Activated CD4-positive, alpha-beta T cell treated with anti-CD3 and anti-CD28 coated beads, Interleukin-2, amount 10 ng/mL, durations not matched to agents 7 days and 5 days (primary cell): ENCODE results near the gene OR2S2. TPM values are rescaled to one million over a fixed set of nuclear protein-coding genes. Genes with fewer than 3 reads are reported as not detected.
A peak's percentile ranks its signal among the peaks of the same experiment; 100 is the strongest.

Source experiments
- CTCF ChIA-PET: fragments of 350-600 bp; sonication (Branson Sonifier 250); formaldehyde crosslinking; loops from one replicate; lab custom pipeline; 2021; ENCODE audit warnings: antibody characterized with exemption; lab: Charles Lee
- POLR2A ChIA-PET: fragments of 350-600 bp; sonication (Branson Sonifier 250); formaldehyde crosslinking; loops from one replicate; lab custom pipeline; 2021; ENCODE audit warnings: antibody characterized with exemption; lab: Charles Lee
- DNase-seq: peaks from one replicate; pipeline ENCODE4 v3.0.0-alpha.2; 2020
- H3K27ac Mint-ChIP-seq: one replicate; pipeline ENCODE4 v1.8.0; 2021; ENCODE audit warnings: mild to moderate bottlenecking, moderate library complexity, mixed read lengths
- H3K27me3 Mint-ChIP-seq: one replicate; pipeline ENCODE4 v1.8.0; 2021; ENCODE audit warnings: mixed read lengths
- H3K36me3 Mint-ChIP-seq: one replicate; pipeline ENCODE4 v1.8.0; 2021; ENCODE audit warnings: low read depth, mixed read lengths
- H3K4me1 Mint-ChIP-seq: one replicate; pipeline ENCODE4 v1.8.0; 2021; ENCODE audit warnings: mixed read lengths
- H3K4me3 Mint-ChIP-seq: one replicate; pipeline ENCODE4 v1.8.0; 2021; ENCODE audit warnings: mild to moderate bottlenecking, moderate library complexity, mixed read lengths
- H3K9me3 Mint-ChIP-seq: one replicate; pipeline ENCODE4 v1.8.0; 2021; ENCODE audit warnings: mixed read lengths
- total RNA-seq, 2 experiments: library from RNA; stranded (reverse); gene quantifications; one replicate each; pipeline ENCODE4 v1.2.3, GENCODE V29; 2021

Gene OR2S2
- total RNA-seq, 2 experiments from 2014 or later: not detected

- Mint-ChIP-seq H3K36me3 (no peaks in the 10 kb centered on the region), H3K4me1 (no peaks in the 10 kb centered on the region), H3K27ac (no peak overlapping the region), H3K9me3 (no peaks in the 10 kb centered on the region), H3K27me3 (peaks cover 13% of the 10 kb centered on the region), H3K4me3 (no peak overlapping the region)
- POLR2A ChIA-PET: no interaction called here
- CTCF ChIA-PET: interaction anchor here (0.6 to 2.6 kb wide), 4 partner anchors 16 to 790 kb away, joined by 3 to 11 read pairs (median 4); partner anchors contain the start of gene TLN1
- no peak for DNase-seq
These were observed 1.3 kb downstream of the OR2S2 start for GRCh38 chr9:35956651-35957050.

- ChIA-PET POLR2A (no interaction called here), CTCF (interaction anchor here (0.8 to 2.6 kb wide), 6 partner anchors 10 to 204 kb away, joined by 3 to 11 read pairs (median 4); no protein-coding TSS in a partner anchor)
- peaks cover 13% of the 10 kb centered on the region for H3K27me3 Mint-ChIP-seq
- H3K4me3 Mint-ChIP-seq: no peak overlapping the region
- no peak overlapping the region for H3K27ac Mint-ChIP-seq
- H3K4me1 Mint-ChIP-seq: no peaks in the 10 kb centered on the region
- H3K36me3 Mint-ChIP-seq: no peaks in the 10 kb centered on the region
- H3K9me3 Mint-ChIP-seq: no peaks in the 10 kb centered on the region
- peak; percentile 66 for DNase-seq
These were observed 2.9 kb downstream of the OR2S2 start for GRCh38 chr9:35954942-35955546.

GRCh38 chr9:35952526-35953191, 5.3 kb downstream of the OR2S2 start:
- no peaks in the 10 kb centered on the region for H3K36me3 Mint-ChIP-seq
- H3K9me3 Mint-ChIP-seq: no peaks in the 10 kb centered on the region
- ChIA-PET CTCF (interaction anchor here (0.6 kb wide), 1 partner anchor 14 kb away, joined by 4 read pairs; no protein-coding TSS in a partner anchor), POLR2A (no interaction called here)
- H3K27me3 Mint-ChIP-seq: peaks cover 9% of the 10 kb centered on the region
- no peak for DNase-seq
- no peaks in the 10 kb centered on the region for H3K4me1 Mint-ChIP-seq
- no peak overlapping the region for H3K27ac Mint-ChIP-seq
- H3K4me3 Mint-ChIP-seq: no peak overlapping the region

- peaks cover 7% of the 10 kb centered on the region for H3K27me3 Mint-ChIP-seq
- no peak overlapping the region for H3K4me3 Mint-ChIP-seq
- no peaks in the 10 kb centered on the region for H3K4me1 Mint-ChIP-seq
- no peaks in the 10 kb centered on the region for H3K9me3 Mint-ChIP-seq
- POLR2A ChIA-PET: no interaction called here
- CTCF ChIA-PET: no interaction called here
- no peak overlapping the region for H3K27ac Mint-ChIP-seq
- no peak for DNase-seq
- H3K36me3 Mint-ChIP-seq: no peaks in the 10 kb centered on the region
These were observed 6.2 kb downstream of the OR2S2 start for GRCh38 chr9:35951736-35952135.

- DNase-seq: no peak
- Mint-ChIP-seq H3K4me3 (no peak overlapping the region), H3K4me1 (peaks cover 4% of the 10 kb centered on the region), H3K27me3 (peaks cover 7% of the 10 kb centered on the region), H3K9me3 (no peaks in the 10 kb centered on the region), H3K27ac (no peak overlapping the region), H3K36me3 (no peaks in the 10 kb centered on the region)
- CTCF ChIA-PET: interaction anchor here (0.6 to 1.4 kb wide), 3 partner anchors 8 to 526 kb away, joined by 3 to 5 read pairs (median 4); no protein-coding TSS in a partner anchor
- POLR2A ChIA-PET: no interaction called here
These were observed 9.0 kb downstream of the OR2S2 start for GRCh38 chr9:35948901-35949318.

GRCh38 chr9:35948451-35948850, 9.5 kb downstream of the OR2S2 start:
- Mint-ChIP-seq H3K4me3 (no peak overlapping the region), H3K4me1 (peaks cover 4% of the 10 kb centered on the region), H3K36me3 (no peaks in the 10 kb centered on the region), H3K9me3 (no peaks in the 10 kb centered on the region), H3K27ac (no peak overlapping the region), H3K27me3 (peaks cover 5% of the 10 kb centered on the region)
- ChIA-PET POLR2A (no interaction called here), CTCF (no interaction called here)
- DNase-seq: no peak

- ChIA-PET CTCF (interaction anchor here (1.0 to 2.2 kb wide), 8 partner anchors 9 to 63 kb away, joined by 3 to 8 read pairs (median 4); no protein-coding TSS in a partner anchor), POLR2A (no interaction called here)
- peak; percentile 74 for DNase-seq
- no peak overlapping the region for H3K4me3 Mint-ChIP-seq
- H3K9me3 Mint-ChIP-seq: no peaks in the 10 kb centered on the region
- H3K27me3 Mint-ChIP-seq: no peaks in the 10 kb centered on the region
- peaks cover 18% of the 10 kb centered on the region for H3K4me1 Mint-ChIP-seq
- no peaks in the 10 kb centered on the region for H3K36me3 Mint-ChIP-seq
- no peak overlapping the region for H3K27ac Mint-ChIP-seq
These were observed 12.5 kb downstream of the OR2S2 start for GRCh38 chr9:35945341-35946018.

GRCh38 chr9:35944841-35945240, 13.1 kb downstream of the OR2S2 start:
- Mint-ChIP-seq H3K27me3 (no peaks in the 10 kb centered on the region), H3K4me3 (no peak overlapping the region), H3K9me3 (no peaks in the 10 kb centered on the region), H3K4me1 (peaks cover 24% of the 10 kb centered on the region), H3K27ac (no peak overlapping the region), H3K36me3 (no peaks in the 10 kb centered on the region)
- no peak for DNase-seq
- POLR2A ChIA-PET: no interaction called here
- CTCF ChIA-PET: interaction anchor here (1.0 to 2.2 kb wide), 6 partner anchors 8 to 42 kb away, joined by 3 to 8 read pairs (median 4); no protein-coding TSS in a partner anchor

- H3K9me3 Mint-ChIP-seq: no peaks in the 10 kb centered on the region
- ChIA-PET POLR2A (no interaction called here), CTCF (interaction anchor here (1.8 kb wide), 1 partner anchor 41 kb away, joined by 8 read pairs; no protein-coding TSS in a partner anchor)
- H3K4me3 Mint-ChIP-seq: no peak overlapping the region
- H3K27ac Mint-ChIP-seq: no peak overlapping the region
- no peaks in the 10 kb centered on the region for H3K36me3 Mint-ChIP-seq
- no peak for DNase-seq
- H3K4me1 Mint-ChIP-seq: peaks cover 31% of the 10 kb centered on the region
- no peaks in the 10 kb centered on the region for H3K27me3 Mint-ChIP-seq
These were observed 13.8 kb downstream of the OR2S2 start for GRCh38 chr9:35944173-35944572.

GRCh38 chr9:35942286-35942685, 15.7 kb downstream of the OR2S2 start:
- H3K9me3 Mint-ChIP-seq: peaks cover 2% of the 10 kb centered on the region
- peaks cover 5% of the 10 kb centered on the region for H3K36me3 Mint-ChIP-seq
- H3K4me1 Mint-ChIP-seq: peaks cover 45% of the 10 kb centered on the region
- no peak for DNase-seq
- ChIA-PET POLR2A (no interaction called here), CTCF (interaction anchor here (0.6 to 1.1 kb wide), 2 partner anchors 40 to 177 kb away, joined by 3 read pairs; no protein-coding TSS in a partner anchor)
- no peak overlapping the region for H3K27ac Mint-ChIP-seq
- H3K4me3 Mint-ChIP-seq: no peak overlapping the region
- H3K27me3 Mint-ChIP-seq: no peaks in the 10 kb centered on the region

- DNase-seq: peak; percentile 67
- Mint-ChIP-seq H3K36me3 (peaks cover 6% of the 10 kb centered on the region), H3K4me1 (peaks cover 43% of the 10 kb centered on the region), H3K9me3 (peaks cover 8% of the 10 kb centered on the region), H3K4me3 (no peak overlapping the region), H3K27ac (peak overlapping the region; percentile 67), H3K27me3 (no peaks in the 10 kb centered on the region)
- CTCF ChIA-PET: interaction anchor here (0.6 to 1.9 kb wide), 8 partner anchors 9 to 405 kb away, joined by 3 to 4 read pairs (median 3); no protein-coding TSS in a partner anchor
- POLR2A ChIA-PET: interaction anchor here (0.6 kb wide), 1 partner anchor 26 kb away, joined by 7 read pairs; no protein-coding TSS in a partner anchor
These were observed 17.2 kb downstream of the OR2S2 start for GRCh38 chr9:35940458-35941407.
